ENCODE results near the gene RHBDD3. TPM values are rescaled to one million over a fixed set of nuclear protein-coding genes. Genes with fewer than 3 reads are reported as not detected.

RHBDD3 gene
- total and polyA plus RNA-seq, 8 donors: 24.1 to 41.8 (median 31.8) TPM

DNA sequence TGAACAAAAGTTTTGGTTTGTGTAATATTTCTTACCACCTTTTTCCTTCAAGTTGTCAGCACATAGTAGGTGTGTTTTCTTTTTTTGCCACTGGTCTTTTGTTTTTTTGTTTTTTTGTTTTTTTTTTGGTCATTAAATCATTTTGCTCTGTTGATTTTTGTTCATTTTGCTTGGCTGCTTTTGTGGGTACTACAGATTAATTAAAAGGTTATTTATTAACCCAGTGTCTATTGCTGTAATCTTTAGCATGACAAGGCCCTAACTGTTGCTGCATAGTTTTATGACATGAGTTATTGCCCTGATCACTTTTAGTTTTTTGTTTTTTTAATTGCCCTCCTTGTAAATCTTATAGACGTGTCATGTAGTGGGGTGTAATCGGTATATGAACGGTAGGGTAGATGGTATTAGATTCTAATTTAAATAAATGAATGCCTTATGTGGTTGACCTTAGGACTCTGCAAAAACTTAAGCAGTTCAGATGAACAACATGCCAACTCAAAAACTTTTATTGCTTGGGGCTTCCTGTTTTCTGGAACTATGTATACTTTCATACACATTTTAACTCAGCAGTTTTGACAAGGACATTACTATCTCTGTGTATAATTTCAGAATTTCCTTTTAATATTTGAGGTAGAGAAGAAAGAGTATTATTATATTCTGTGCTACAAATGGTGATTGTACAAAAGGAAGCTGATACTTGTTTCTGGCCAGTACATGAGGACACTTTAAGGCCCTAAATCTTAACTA, 8.2 kb upstream of the RHBDD3 start:
- Histone ChIP-seq H3K9me3 (no peaks in the 10 kb centered on the region), H3K27ac (no peak overlapping the region)
- TF ChIP-seq, protein P1, sequence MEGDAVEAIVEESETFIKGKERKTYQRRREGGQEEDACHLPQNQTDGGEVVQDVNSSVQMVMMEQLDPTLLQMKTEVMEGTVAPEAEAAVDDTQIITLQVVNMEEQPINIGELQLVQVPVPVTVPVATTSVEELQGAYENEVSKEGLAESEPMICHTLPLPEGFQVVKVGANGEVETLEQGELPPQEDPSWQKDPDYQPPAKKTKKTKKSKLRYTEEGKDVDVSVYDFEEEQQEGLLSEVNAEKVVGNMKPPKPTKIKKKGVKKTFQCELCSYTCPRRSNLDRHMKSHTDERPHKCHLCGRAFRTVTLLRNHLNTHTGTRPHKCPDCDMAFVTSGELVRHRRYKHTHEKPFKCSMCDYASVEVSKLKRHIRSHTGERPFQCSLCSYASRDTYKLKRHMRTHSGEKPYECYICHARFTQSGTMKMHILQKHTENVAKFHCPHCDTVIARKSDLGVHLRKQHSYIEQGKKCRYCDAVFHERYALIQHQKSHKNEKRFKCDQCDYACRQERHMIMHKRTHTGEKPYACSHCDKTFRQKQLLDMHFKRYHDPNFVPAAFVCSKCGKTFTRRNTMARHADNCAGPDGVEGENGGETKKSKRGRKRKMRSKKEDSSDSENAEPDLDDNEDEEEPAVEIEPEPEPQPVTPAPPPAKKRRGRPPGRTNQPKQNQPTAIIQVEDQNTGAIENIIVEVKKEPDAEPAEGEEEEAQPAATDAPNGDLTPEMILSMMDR (IDR thresholded peaks at IDR 0.05): no peak

DNA sequence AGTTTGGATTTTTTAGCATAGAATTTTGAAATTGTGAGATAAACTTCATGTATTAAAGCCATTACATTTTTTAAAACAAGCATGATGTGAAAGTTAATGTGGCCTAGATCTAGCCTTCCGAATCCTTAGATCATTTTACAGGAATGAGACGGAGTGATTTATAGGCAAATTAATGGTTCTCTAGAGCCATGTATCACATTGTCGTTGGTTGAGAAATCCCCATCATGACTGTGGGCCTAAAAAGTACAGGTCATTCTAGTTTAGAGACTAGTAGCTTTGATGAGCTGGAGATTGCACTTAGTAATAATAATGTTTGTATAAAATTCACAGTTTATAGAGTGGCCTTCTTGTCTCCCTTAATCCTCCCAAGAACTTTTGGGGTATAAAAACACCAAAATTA, 7.4 kb upstream of the RHBDD3 start:
- ATAC-seq (no peak), DNase-seq (no peak)
- Histone ChIP-seq H3K9me3 (no peaks in the 10 kb centered on the region), H3K4me1 (peaks cover 24 to 63% of the 10 kb centered on the region in 2 donors), H3K36me3 (peaks cover 0 to 85% of the 10 kb centered on the region in 2 donors), H3K27me3 (no peaks in the 10 kb centered on the region), H3K27ac (no peak overlapping the region), H3K4me3 (no peak overlapping the region)
- intact Hi-C loops (cut with DNase I): no loop called here
- TF ChIP-seq, protein P1 (IDR thresholded peaks at IDR 0.05): no peak

More for the DNA sequence above, 8.2 kb upstream of the RHBDD3 start:
- no peaks in the 10 kb centered on the region for H3K27me3 ChIP-seq
- H3K4me3 ChIP-seq: no peak overlapping the region
- DNase-seq (no peak), ATAC-seq (peak; percentile 20)
- peaks cover 0 to 94% of the 10 kb centered on the region in 2 donors for H3K36me3 ChIP-seq
- H3K4me1 ChIP-seq: peaks cover 16 to 55% of the 10 kb centered on the region in 2 donors
- intact Hi-C loops (cut with DNase I): no loop called here

DNA sequence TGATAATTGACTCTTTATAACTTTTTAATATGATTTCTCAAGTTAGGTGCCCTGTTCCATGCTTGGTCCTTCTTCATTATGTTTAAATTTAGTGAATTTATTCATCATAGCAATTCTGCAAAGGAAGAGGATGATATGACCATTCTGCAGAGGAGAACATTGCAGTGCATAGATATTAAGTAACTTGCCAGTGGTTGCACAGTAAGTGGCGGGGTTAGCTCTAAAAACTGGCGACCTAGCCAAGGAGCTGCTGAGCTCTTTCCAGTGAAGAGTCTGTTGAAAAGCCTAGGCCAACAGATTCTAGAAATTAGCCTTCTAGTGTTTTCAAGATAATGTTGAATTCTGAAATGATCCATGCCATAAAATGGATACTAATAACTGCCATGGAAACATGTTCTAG, 4.8 kb upstream of the RHBDD3 start:
- ATAC-seq (no peak), DNase-seq (no peak)
- Histone ChIP-seq H3K27ac (no peak overlapping the region), H3K9me3 (no peaks in the 10 kb centered on the region), H3K4me1 (peaks cover 33 to 76% of the 10 kb centered on the region in 2 donors), H3K27me3 (no peaks in the 10 kb centered on the region), H3K36me3 (peaks cover 0 to 60% of the 10 kb centered on the region in 2 donors), H3K4me3 (no peak overlapping the region)
- intact Hi-C loops (cut with DNase I): no loop called here
- TF ChIP-seq, protein P1 (IDR thresholded peaks at IDR 0.05): no peak

DNA sequence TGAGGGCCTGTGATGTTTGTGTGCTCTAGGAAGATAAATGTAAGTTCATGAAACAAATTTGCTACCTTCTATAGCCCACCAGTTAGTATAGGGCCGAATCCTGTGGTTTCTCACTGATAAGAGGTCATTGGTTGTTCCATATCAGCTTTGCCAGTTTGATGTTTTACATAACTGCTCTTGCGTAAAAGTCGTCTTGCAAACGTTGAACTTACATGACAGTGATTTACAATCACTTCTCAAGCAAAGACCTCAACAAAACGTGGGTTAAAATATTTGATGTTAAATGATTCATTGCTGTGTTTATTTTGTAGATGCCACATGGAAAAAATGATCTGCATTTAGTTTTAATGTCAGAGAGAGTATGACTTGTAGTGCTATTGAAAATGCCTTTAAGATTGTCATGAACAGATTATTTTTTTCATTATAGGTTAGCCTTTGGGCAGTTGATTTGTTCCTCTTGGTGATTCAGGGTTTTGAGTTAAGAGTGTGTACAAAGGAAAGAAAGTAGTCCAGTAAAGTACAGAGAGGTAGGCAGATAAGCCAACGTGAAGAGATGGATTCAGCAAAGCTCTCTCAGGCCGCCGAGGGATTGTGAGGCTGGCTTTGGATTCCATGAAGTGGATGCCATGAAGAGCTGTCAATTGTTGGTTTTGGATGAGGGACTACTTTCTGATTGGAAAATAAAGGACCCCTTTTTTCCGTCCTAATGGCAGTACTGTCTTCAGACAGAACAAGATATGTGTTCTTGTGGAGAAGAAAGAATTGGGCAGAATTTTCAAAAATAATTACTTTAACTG, 2.9 kb upstream of the RHBDD3 start:
- no peak for DNase-seq
- peaks cover 33 to 82% of the 10 kb centered on the region in 2 donors for H3K4me1 ChIP-seq
- peaks cover 0 to 42% of the 10 kb centered on the region in 2 donors for H3K36me3 ChIP-seq
- no peaks in the 10 kb centered on the region for H3K9me3 ChIP-seq
- no peaks in the 10 kb centered on the region for H3K27me3 ChIP-seq
- ATAC-seq: no peak
- intact Hi-C loops (cut with DNase I): no loop called here
- H3K27ac ChIP-seq: peak overlapping the region; percentile 16 to 98
- TF ChIP-seq, protein P1 (IDR thresholded peaks at IDR 0.05): no peak
- peak overlapping the region; percentile 77 to 99 for H3K4me3 ChIP-seq
